Activated CD8-positive, alpha-beta memory T cell treated with anti-CD3 and anti-CD28 coated beads for 1 hour (primary cell): ENCODE data around the gene F5.
A peak's percentile ranks its signal among the peaks of the same experiment; 100 is the strongest.
"Not testable (repeated sequence)": the region's sequence is repeated elsewhere in the genome, so short reads cannot be mapped to it uniquely, and the experiment has no call there.

Experiments
- DNase-seq, 2 donors: peaks; one replicate each; pipeline ENCODE4 v3.0.0-alpha.2; 2020; ENCODE audit warnings: low read depth in 1 of 2; ENCODE audit errors: extremely low read depth in 1 of 2

Gene F5

DNA sequence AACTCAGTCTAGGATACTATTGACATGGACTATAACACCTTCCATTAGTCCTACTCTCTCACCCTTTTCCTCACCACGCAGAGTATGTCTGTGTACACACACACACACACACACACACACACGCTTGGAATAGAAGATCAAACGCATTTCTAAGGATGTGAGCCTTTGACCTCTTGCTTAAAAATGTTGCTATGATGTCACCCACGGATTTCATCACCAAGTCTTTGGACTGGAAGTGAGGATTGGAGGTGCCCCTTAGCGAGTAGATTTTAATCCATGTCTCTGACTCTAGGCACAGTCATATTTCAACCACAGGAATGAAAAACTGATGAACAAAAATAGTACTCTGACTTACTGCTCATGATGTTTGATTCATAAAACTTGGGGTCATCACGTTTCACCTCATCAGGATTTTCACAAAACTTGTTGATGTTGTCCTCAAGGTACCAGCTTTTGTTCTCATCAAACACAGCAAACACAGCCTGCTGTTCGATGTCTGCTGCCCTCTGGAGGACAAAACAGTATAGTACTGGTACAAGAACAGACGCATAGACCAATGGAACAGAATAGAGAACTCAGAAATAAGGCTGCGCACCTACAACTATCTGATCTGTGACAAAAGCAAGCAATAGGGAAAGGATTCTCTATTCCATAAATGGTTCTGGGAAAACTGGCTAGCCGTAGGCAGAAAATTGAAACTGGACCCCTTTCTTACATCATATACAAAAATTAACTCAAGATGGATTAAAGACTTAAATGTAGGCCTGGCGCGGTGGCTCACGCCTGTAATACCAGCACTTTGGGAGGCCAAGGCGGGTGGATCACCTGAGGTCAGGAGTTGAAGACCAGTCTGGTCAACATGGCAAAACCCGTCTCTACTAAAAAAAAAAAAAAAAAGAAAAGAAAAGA lies 39.9 kb downstream of the F5 start:
- DNase-seq, result peak; percentile 12 to 13

GRCh38 chr1:169545472-169545871 lies 40.8 kb downstream of the F5 start:
- DNase-seq, result no peak

- no peak for DNase-seq
Measured at GRCh38 chr1:169538998-169539871, 47.0 kb downstream of the F5 start.

- no peak for DNase-seq
Measured at GRCh38 chr1:169534653-169535052, 51.6 kb downstream of the F5 start.

- DNase-seq, result not testable (repeated sequence)
Measured at GRCh38 chr1:169533528-169534190, 52.6 kb downstream of the F5 start.

DNA sequence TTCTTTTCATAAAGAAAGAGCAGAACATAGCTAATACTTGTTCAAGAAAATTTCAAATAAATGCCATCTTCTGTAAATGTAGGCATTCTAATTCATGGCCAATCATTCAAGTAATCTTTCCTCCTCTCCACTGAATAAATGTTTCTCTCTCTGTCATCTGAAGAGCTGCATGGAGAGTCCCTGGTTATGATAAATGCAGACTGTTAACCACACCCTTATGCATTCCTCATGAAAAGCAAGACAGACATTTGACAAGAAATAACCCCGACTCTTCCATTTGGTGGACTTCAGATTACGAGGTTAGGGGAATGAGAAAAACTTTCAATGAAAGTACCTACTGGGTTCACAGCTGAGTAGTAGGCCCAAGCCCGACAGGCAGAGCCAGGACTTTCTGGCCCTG lies 55.8 kb downstream of the F5 start:
- no peak for DNase-seq

- no peak for DNase-seq
Measured at GRCh38 chr1:169529068-169529642, 57.1 kb downstream of the F5 start.

GRCh38 chr1:169528215-169529067 lies 57.8 kb downstream of the F5 start:
- no peak for DNase-seq

- DNase-seq, result no peak
Measured at GRCh38 chr1:169527451-169528214, 58.6 kb downstream of the F5 start.

DNA sequence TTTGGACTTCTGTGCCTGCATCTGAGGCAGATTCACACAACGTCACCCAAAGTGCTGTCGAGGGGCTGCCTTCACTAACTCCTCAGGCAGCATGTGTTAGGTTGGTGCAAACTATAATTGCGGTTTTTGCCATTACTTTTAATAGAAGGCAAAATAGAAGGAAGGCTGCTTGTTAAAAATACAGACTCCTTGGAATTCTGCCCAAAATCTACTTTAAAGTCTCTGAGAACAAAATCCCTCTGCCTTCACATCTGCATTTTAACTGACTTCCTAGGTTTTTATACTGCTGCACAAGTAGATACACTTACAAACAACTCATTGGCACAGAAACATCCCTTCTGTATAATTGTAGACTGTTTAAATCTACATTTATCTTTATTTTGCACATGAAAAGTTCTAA lies 59.3 kb downstream of the F5 start:
- no peak for DNase-seq

- DNase-seq, result no peak
Measured at GRCh38 chr1:169526120-169526832, 60.0 kb downstream of the F5 start.

DNA sequence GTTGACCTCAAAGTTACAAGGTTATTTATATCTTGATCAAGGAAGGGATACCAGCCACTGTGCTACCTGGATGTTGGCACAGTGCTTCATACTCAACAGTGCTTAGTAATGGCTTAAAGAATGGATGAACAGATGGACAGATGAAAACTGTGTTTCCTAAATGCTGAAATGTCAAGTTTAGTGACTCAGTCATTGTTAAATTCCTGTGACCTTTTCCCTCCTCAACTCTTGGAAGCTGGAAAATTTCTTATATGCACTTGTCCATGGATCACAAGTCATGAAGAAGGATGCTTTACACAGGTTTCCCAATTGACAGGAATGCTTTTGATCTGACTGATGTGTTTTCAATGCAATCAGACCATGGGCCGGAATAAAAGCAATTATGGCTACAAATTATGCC lies 60.9 kb downstream of the F5 start:
- DNase-seq, result no peak

DNA sequence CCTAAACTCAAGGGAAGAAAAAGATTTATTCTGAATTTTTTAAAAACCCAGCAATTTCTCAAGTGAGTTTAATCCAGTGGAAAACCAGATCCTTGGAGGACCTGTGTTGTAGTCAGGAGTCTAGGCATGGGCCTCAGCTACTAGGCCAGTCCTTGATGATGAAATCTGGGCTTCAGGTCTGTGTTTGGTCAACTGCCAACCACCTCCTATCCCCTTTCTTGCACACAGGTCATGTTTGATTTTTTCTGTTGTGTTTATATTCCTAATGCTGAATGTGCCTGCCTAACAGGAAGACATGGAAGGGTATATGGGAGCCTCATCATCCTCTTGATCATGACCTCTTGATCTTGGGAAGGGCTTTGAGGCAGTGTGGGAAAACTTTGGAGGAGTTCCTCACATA lies 62.4 kb downstream of the F5 start:
- no peak for DNase-seq

GRCh38 chr1:169521226-169521625 lies 65.1 kb downstream of the F5 start:
- no peak for DNase-seq

- no peak for DNase-seq
Measured at GRCh38 chr1:169517558-169518186, 68.6 kb downstream of the F5 start.

DNA sequence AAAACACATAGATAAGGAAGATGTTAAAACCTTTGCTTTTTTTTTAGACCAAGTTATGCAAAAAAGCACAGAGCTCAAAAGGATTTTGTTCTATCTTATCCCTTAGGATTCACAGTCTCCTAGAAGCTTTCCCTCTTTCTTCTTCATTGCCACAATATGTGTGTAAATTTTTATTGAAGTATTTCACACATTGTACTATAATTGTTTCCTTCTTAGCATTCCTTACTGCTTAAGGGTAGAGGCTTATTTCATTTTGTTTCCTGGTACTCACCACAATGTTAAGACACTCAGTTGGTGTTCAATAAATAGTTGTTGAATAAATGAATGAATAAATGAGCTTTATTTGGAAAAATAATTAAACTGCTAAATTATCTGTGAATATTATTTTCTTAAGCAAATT lies 70.6 kb downstream of the F5 start:
- DNase-seq, result no peak

GRCh38 chr1:169514566-169515270 lies 71.6 kb downstream of the F5 start:
- no peak for DNase-seq

GRCh38 chr1:169513208-169513607 lies 73.1 kb downstream of the F5 start:
- DNase-seq, result no peak
